Measurements from ENCODE around the gene AGBL3. TPM values are rescaled to one million over a fixed set of nuclear protein-coding genes. Genes with fewer than 3 reads are reported as not detected.

AGBL3 gene
- total and polyA plus RNA-seq, 7 donors = 0.51 to 3.5 (median 1.3) TPM

GRCh38 chr7:134940729-134941128, 45.6 kb upstream of the AGBL3 start:
- H3K27me3 ChIP-seq (ENCODE audit: insufficient read depth in 3 of 3, low read length in 2 of 3) = no peaks in the 10 kb centered on the region
- no peak overlapping the region for H3K27ac ChIP-seq
- no peak for ATAC-seq
- intact Hi-C loops (cut with DNase I) = no loop called here
- H3K4me1 ChIP-seq = no peaks in the 10 kb centered on the region
- no peaks in the 10 kb centered on the region for H3K36me3 ChIP-seq (ENCODE audit: insufficient read depth in 1 of 2, low read depth in 1 of 2)
- no peak for DNase-seq
- no peak for TF ChIP-seq CTCF (IDR thresholded peaks at IDR 0.05)
- no peaks in the 10 kb centered on the region for H3K9me3 ChIP-seq
- H3K4me3 ChIP-seq = no peak overlapping the region

- Histone ChIP-seq H3K27ac (no peak overlapping the region), H3K36me3 (ENCODE audit: insufficient read depth in 1 of 2, low read depth in 1 of 2) (no peaks in the 10 kb centered on the region), H3K4me3 (no peak overlapping the region), H3K4me1 (no peaks in the 10 kb centered on the region), H3K27me3 (ENCODE audit: insufficient read depth in 3 of 3, low read length in 2 of 3) (no peaks in the 10 kb centered on the region), H3K9me3 (no peaks in the 10 kb centered on the region)
- intact Hi-C loops (cut with DNase I) = no loop called here
- WGBS, 3 donors = 59 to 66% (median 64%) methylated on average over 3 of the region's 3 CpGs
- ATAC-seq (no peak), DNase-seq (no peak)
- no peak for TF ChIP-seq CTCF (IDR thresholded peaks at IDR 0.05)
Observed at GRCh38 chr7:134941185-134941900, 45.0 kb upstream of the AGBL3 start.

- Histone ChIP-seq H3K36me3 (ENCODE audit: insufficient read depth in 1 of 2, low read depth in 1 of 2) (no peaks in the 10 kb centered on the region), H3K4me3 (no peak overlapping the region), H3K27me3 (ENCODE audit: insufficient read depth in 3 of 3, low read length in 2 of 3) (no peaks in the 10 kb centered on the region), H3K4me1 (no peaks in the 10 kb centered on the region), H3K27ac (no peak overlapping the region), H3K9me3 (no peaks in the 10 kb centered on the region)
- ATAC-seq (no peak), DNase-seq (no peak)
- intact Hi-C loops (cut with DNase I) = no loop called here
- 79 to 85% (median 84%) methylated on average over 5 of the region's 5 CpGs for WGBS, 3 donors
- TF ChIP-seq CTCF (IDR thresholded peaks at IDR 0.05) = no peak
Observed at GRCh38 chr7:134941952-134942351, 44.4 kb upstream of the AGBL3 start.

GRCh38 chr7:134942690-134943466, 43.4 kb upstream of the AGBL3 start:
- no peak overlapping the region for H3K27ac ChIP-seq
- intact Hi-C loops (cut with DNase I) = no loop called here
- H3K4me1 ChIP-seq = no peaks in the 10 kb centered on the region
- no peak for TF ChIP-seq CTCF (IDR thresholded peaks at IDR 0.05)
- H3K27me3 ChIP-seq (ENCODE audit: insufficient read depth in 3 of 3, low read length in 2 of 3) = no peaks in the 10 kb centered on the region
- no peak overlapping the region for H3K4me3 ChIP-seq
- WGBS, 3 donors = 76 to 88% (median 81%) methylated on average over 9 of the region's 9 CpGs
- H3K36me3 ChIP-seq (ENCODE audit: insufficient read depth in 1 of 2, low read depth in 1 of 2) = no peaks in the 10 kb centered on the region
- ATAC-seq = no peak
- DNase-seq = no peak
- no peaks in the 10 kb centered on the region for H3K9me3 ChIP-seq
